ENCODE data around the gene NDUFS6.

Gene NDUFS6

DNA sequence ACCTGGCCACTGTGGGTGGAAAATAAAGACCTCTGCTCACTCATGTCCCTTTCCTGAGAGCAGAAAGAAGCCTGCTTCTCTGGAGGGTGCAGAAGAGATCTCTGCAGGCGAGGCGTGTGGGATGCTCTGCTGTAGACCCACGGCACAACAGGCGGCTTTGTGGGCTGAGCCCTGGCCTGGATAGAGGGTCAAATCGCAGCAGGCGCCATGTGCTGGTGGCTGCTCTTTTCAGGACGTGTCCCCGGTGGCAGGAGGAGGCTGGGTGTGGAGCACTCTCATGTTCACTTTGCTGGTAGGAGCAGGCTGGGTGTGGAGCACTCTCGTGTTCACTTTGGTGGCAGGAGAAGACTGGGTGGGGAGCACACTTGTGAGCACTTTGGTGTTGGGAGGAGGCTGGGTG, 46.4 kb downstream of the NDUFS6 start:
- Mint-ChIP-seq H3K36me3 (ENCODE audit: insufficient read depth) (no peaks in the 10 kb centered on the region), H3K27me3 (peaks cover 13 to 24% of the 10 kb centered on the region in 2 donors), H3K4me3 (no peak overlapping the region), H3K4me1 (ENCODE audit: low read depth in 2 of 2) (peaks cover 0 to 2% of the 10 kb centered on the region in 2 donors), H3K27ac (no peak overlapping the region), H3K9me3 (no peaks in the 10 kb centered on the region)
- ATAC-seq (replicated peaks) (no peak), DNase-seq (no peak)

DNA sequence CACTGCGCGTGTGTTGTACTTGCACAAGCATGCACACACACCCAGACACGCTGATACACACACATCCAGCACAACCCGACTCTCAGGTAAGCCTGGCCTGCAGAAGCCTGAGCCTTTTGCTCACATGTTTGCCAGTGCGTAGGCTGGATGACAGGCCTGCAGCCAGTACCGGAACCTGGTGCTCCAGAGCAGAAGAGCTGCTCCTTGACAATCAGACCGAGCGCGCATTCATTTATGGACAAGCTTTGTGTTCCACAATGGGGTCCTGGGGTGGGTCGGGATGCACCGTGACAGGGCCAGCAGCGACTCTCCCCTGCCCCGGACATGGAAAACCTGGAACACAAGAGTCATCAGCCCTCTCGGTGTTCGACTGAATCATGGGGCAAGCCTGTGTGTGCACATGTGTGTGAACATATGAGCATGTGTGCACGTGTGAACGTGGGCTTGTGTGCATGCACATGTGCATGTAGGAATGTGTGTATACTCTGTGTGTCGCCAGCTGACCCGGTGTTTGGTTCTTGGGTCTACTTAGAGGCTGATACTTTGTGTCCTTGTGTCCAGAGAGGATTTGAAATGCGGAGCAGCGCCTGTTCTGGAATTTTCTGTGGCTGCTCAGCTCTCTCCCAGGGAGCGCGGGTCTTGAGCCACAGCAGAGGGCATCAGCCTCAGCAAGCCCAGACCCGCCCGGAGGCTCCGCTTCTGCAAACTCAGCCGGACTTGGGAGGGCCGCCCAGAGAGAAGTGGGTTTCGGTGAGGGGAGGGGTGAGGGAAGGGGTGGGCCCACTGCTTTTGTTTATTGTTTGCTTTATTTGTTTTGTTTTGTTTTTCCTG, 49.3 kb downstream of the NDUFS6 start:
- H3K27ac Mint-ChIP-seq: no peak overlapping the region
- H3K27me3 Mint-ChIP-seq: peaks cover 36 to 53% of the 10 kb centered on the region in 2 donors
- H3K4me1 Mint-ChIP-seq (ENCODE audit: low read depth in 2 of 2): peaks cover 0 to 2% of the 10 kb centered on the region in 2 donors
- H3K9me3 Mint-ChIP-seq: no peaks in the 10 kb centered on the region
- ATAC-seq (replicated peaks) (no peak), DNase-seq (no peak)
- no peaks in the 10 kb centered on the region for H3K36me3 Mint-ChIP-seq (ENCODE audit: insufficient read depth)
- no peak overlapping the region for H3K4me3 Mint-ChIP-seq

DNA sequence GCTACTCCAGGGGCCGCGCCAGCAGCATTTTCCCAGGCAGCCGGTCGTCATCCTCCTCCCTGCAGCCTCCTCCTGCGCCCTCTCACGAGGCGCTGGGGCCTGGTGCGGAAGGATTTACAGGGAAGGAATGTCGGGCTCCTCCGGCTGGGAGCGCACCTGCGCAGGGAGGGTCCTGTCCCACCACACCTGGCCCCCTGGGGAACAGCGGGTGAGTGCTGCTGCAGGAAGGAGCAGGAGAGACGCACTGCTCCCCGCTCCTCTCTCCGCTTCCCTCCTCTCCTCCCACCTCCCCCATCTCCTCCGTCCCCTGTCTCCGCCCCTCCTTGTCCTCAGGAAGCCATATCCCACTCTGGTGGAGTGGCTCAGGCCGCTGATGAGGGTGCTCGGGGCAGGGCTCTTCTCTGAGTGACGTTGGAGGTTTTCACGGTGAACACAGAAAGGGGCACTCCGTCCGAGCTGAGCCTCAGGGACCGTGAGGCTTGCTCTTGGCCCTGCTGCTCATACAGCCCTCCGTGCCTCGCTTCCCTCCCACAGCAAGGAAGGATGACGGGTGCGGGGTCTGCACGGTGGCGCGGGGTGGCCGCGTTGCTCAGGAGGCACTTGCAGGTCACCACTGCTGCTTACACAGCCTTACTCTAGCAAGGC, 50.2 kb downstream of the NDUFS6 start:
- Mint-ChIP-seq H3K36me3 (ENCODE audit: insufficient read depth) (peaks cover 2% of the 10 kb centered on the region), H3K27me3 (peaks cover 43 to 62% of the 10 kb centered on the region in 2 donors), H3K27ac (no peak overlapping the region), H3K9me3 (no peaks in the 10 kb centered on the region), H3K4me1 (ENCODE audit: low read depth in 2 of 2) (peaks cover 0 to 2% of the 10 kb centered on the region in 2 donors), H3K4me3 (no peak overlapping the region)
- ATAC-seq (replicated peaks): no peak
- no peak for DNase-seq

DNA sequence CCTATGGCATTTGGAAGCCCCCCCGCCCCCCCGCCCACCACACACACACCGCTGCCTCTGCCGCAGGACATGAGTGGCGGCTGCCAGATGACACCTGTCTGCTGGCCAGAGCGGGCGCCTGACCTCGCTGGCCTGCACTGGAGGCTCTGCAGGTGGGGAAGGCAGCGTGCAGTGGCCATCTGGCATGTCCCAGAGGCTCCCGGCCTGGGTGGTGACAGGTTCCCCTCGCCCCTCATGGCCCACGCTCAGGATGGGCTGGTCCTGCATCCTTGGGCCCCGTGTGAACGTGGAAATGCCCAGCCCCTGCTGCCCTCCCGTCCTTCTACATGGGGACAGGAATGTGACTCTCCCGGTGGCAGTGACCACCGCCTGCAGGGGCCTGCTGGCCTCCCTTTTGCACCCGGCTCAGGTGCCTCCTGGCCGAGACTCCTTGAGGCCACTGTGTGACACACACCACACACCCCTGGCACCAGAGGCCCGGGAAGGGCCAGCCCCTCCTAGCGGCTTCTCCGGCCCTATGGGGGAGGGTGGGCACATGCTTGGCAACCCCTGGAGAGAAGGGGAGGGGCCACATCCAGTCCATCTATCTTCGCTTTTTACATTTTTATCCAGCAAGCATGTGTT, 51.2 kb downstream of the NDUFS6 start:
- no peak overlapping the region for H3K27ac Mint-ChIP-seq
- peaks cover 0 to 2% of the 10 kb centered on the region in 2 donors for H3K4me1 Mint-ChIP-seq (ENCODE audit: low read depth in 2 of 2)
- peaks cover 3% of the 10 kb centered on the region for H3K36me3 Mint-ChIP-seq (ENCODE audit: insufficient read depth)
- H3K4me3 Mint-ChIP-seq: no peak overlapping the region
- H3K9me3 Mint-ChIP-seq: no peaks in the 10 kb centered on the region
- peaks cover 40 to 63% of the 10 kb centered on the region in 2 donors for H3K27me3 Mint-ChIP-seq
- ATAC-seq (replicated peaks) (no peak), DNase-seq (no peak)

DNA sequence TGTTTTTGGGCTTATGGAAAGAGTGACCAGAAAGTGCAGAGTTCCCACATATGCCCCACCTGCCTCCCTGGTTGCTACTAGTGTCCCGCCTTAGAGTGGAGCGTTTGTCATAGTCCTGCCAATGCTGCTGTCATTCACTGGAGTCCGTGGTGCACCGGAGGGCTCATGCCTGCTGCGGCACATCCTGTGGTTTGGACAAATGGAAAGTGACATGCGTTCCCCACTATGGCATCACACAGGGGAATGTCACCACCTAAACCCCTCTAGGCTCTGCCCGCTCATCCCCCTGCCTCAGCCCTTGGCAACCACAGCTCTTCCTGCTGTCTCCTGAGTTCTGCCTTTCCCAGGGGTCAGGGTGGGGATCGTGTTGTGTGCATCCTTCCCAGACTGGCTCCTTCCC, 52.3 kb downstream of the NDUFS6 start:
- Mint-ChIP-seq H3K4me1 (ENCODE audit: low read depth in 2 of 2) (peaks cover 0 to 2% of the 10 kb centered on the region in 2 donors), H3K9me3 (no peaks in the 10 kb centered on the region), H3K27me3 (peaks cover 33 to 56% of the 10 kb centered on the region in 2 donors), H3K4me3 (no peak overlapping the region), H3K36me3 (ENCODE audit: insufficient read depth) (peaks cover 3% of the 10 kb centered on the region), H3K27ac (peak overlapping the region in 1 of 2 donors; percentile 33)
- ATAC-seq (replicated peaks) (no peak), DNase-seq (no peak)

DNA sequence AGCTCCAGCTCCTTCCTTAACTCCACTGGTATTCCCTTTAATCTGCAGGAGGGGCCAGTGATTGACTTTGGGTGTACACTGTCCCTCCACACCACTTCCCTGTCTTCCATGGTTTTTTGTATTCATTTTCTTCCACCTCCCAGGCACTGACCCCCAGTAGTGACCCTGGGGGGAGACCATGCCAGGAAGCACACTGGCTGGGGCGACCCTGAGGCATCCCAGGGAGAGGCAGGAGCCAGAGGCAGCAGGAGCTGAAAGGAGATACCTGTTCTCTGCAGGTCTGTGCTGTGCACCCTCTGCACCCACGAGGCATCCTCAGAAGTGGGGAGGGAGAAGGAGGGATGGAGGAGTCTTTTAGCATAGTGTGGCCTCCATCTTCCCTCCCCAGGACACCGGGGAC, 53.9 kb downstream of the NDUFS6 start:
- peaks cover 33 to 56% of the 10 kb centered on the region in 2 donors for H3K27me3 Mint-ChIP-seq

DNA sequence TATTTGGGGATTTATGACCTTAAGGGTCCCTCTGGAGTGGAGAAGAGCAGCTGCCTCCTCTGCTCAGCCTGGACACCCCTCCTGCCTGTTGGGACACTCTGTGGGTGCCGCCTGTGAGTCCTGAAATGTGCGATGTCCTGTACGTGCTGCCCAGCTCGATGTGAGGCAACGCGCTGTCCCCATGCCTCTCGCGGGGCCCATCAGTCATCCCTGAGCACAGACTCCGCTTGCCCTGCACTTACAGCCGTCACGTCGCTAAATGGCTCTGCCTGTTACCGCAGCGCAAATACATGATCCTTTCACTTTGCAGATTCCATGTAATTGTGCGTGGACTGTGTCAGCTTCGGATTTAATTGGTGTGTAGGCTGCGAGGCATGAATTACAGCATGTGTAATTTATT, 54.4 kb downstream of the NDUFS6 start:
- Mint-ChIP-seq H3K27me3 (peaks cover 33 to 56% of the 10 kb centered on the region in 2 donors), H3K27ac (no peak overlapping the region), H3K4me1 (ENCODE audit: low read depth in 2 of 2) (peaks cover 0 to 2% of the 10 kb centered on the region in 2 donors), H3K36me3 (ENCODE audit: insufficient read depth) (peaks cover 3% of the 10 kb centered on the region), H3K4me3 (no peak overlapping the region), H3K9me3 (no peaks in the 10 kb centered on the region)
- no peak for DNase-seq
- no peak for ATAC-seq (replicated peaks)

More for the DNA sequence above, 53.9 kb downstream of the NDUFS6 start:
- peaks cover 3% of the 10 kb centered on the region for H3K36me3 Mint-ChIP-seq (ENCODE audit: insufficient read depth)
- H3K27ac Mint-ChIP-seq: no peak overlapping the region
- DNase-seq: no peak
- no peaks in the 10 kb centered on the region for H3K9me3 Mint-ChIP-seq
- H3K4me3 Mint-ChIP-seq: no peak overlapping the region
- no peak for ATAC-seq (replicated peaks)
- H3K4me1 Mint-ChIP-seq (ENCODE audit: low read depth in 2 of 2): peaks cover 0 to 2% of the 10 kb centered on the region in 2 donors

DNA sequence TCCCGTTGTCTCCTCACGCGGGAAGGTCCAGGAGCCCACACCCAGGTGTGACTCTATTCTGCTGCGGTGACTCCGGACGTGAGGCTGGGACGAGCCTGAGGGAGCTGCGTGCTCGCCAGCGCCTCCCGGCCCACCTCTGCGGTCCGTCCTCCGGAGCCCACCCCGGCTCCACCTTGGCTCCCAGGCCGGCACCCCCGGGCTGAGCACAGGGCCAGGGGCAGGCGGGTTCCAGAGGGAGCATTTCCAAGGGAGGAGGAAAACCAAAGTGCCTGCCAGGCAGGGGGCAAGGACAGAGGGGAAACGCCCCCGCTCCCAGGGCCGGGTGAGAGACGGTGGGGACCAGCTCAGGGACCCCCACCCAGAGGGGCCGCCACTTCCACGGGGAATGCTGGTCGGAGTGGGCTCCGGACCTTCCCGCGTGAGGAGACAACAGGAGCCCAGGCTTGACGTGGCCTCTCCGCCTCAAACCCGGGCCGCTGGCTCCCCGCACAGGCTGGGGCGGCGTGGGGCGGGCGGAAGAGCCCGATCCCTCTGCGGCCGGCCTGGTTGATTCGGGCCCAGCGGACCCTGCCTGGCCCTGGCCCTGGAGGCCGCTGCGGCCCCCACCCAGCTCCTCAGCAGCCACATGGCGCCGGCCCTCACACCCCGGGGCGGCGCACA, 55.5 kb downstream of the NDUFS6 start:
- Mint-ChIP-seq H3K27me3 (peaks cover 40 to 53% of the 10 kb centered on the region in 2 donors), H3K9me3 (no peaks in the 10 kb centered on the region), H3K36me3 (ENCODE audit: insufficient read depth) (peaks cover 3% of the 10 kb centered on the region), H3K27ac (no peak overlapping the region), H3K4me1 (ENCODE audit: low read depth in 2 of 2) (no peaks in the 10 kb centered on the region), H3K4me3 (no peak overlapping the region)
- no peak for ATAC-seq (replicated peaks)
- no peak for DNase-seq

DNA sequence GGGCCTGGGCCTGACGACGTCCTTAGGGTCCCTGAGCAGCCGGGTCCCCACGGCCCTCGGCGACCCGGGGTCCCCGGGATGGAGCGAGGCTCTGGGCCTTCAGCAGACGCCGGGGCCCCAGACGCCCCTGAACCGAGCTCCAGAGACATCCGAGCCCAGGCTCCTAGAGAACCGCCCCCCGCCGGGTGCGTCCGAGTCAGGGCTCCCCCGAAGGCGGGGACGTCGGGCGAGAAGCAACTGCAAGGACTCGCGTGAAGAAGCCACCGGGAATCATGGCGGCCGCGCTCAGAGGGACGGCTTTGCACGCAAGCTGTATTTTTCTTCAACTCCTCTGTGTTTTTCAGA, 56.0 kb downstream of the NDUFS6 start:
- no peaks in the 10 kb centered on the region for H3K9me3 Mint-ChIP-seq
- ATAC-seq (replicated peaks) (no peak), DNase-seq (no peak)
- H3K27ac Mint-ChIP-seq: no peak overlapping the region
- peaks cover 3% of the 10 kb centered on the region for H3K36me3 Mint-ChIP-seq (ENCODE audit: insufficient read depth)
- no peaks in the 10 kb centered on the region for H3K4me1 Mint-ChIP-seq (ENCODE audit: low read depth in 2 of 2)
- peaks cover 44 to 54% of the 10 kb centered on the region in 2 donors for H3K27me3 Mint-ChIP-seq
- no peak overlapping the region for H3K4me3 Mint-ChIP-seq

DNA sequence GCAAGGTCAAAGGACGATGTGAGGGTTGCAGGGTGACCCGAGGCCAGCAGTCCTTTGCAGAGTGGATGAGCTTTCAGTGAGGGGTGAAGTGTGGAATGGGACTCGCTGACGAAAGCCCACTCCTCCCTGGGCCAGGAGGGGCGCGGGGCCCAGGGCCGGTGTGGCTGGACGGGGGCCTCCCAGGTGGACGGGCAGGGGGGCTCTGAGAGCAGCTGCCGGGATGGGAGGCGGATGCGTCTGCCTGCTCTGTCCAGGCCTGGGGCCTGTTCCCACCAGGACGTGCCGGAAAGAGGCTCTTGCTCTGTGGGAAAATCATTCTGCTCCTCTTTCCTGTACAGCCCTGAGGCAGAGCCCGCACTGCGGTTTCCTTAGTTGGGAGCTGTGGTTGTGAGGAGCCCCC, 57.2 kb downstream of the NDUFS6 start:
- Mint-ChIP-seq H3K27me3 (peaks cover 43 to 55% of the 10 kb centered on the region in 2 donors), H3K36me3 (ENCODE audit: insufficient read depth) (peaks cover 3% of the 10 kb centered on the region), H3K9me3 (no peaks in the 10 kb centered on the region), H3K4me1 (ENCODE audit: low read depth in 2 of 2) (no peaks in the 10 kb centered on the region), H3K4me3 (no peak overlapping the region), H3K27ac (no peak overlapping the region)
- DNase-seq: no peak
- no peak for ATAC-seq (replicated peaks)

DNA sequence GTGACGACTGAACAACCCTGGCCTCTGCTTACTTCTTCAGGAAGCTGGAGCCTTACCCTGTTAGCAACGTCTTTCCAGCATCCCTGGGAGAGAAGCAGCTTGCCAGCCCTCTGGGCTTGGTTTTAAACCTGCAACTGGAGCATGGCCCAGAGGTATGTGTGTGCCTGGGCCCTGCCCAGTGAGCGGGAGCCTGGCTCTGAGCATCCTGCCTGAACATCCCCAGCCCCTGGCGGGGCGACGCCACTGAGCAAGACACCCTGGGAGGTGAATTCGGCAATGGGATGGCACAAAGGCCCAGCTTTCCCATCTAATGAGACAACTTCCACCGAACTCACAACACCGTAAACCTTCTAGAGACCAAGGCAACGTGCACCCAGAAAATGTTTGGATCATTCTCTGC, 57.9 kb downstream of the NDUFS6 start:
- Mint-ChIP-seq H3K4me3 (no peak overlapping the region), H3K36me3 (ENCODE audit: insufficient read depth) (peaks cover 3% of the 10 kb centered on the region), H3K27ac (no peak overlapping the region), H3K27me3 (peaks cover 41 to 55% of the 10 kb centered on the region in 2 donors), H3K9me3 (no peaks in the 10 kb centered on the region), H3K4me1 (ENCODE audit: low read depth in 2 of 2) (no peaks in the 10 kb centered on the region)
- no peak for ATAC-seq (replicated peaks)
- no peak for DNase-seq

DNA sequence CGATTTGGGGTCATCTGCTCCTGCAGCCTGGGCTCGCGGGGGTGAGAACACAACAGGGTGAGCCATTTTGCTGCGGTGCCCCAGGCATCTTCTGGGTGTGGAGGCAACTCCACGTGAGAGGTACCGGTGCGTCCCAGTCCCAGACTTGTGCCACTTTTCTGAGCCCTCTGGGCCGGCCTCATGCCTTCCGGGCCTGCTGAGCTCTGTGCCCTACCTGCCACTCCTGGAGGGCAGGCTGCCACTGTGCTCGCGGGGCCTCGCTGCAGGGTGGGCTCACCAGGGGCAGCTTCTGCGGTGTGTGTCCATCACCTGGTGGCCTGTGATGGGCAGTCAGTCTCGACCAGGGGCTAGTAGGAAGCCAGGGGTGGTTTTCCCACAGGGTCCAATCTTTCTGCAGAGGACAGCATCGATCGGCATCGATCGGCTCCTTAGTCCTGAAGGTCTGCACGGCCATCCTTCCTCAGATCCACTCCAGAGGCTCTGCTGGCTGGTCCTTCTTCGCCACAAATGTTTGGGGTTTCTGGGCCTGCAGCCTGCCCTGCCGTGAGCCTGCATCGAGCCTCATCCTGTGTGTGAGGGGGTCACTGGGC, 58.9 kb downstream of the NDUFS6 start:
- H3K4me3 Mint-ChIP-seq: no peak overlapping the region
- no peaks in the 10 kb centered on the region for H3K9me3 Mint-ChIP-seq
- H3K27me3 Mint-ChIP-seq: peaks cover 46 to 55% of the 10 kb centered on the region in 2 donors
- H3K36me3 Mint-ChIP-seq (ENCODE audit: insufficient read depth): peaks cover 3% of the 10 kb centered on the region
- ATAC-seq (replicated peaks) (no peak), DNase-seq (no peak)
- no peaks in the 10 kb centered on the region for H3K4me1 Mint-ChIP-seq (ENCODE audit: low read depth in 2 of 2)
- no peak overlapping the region for H3K27ac Mint-ChIP-seq

DNA sequence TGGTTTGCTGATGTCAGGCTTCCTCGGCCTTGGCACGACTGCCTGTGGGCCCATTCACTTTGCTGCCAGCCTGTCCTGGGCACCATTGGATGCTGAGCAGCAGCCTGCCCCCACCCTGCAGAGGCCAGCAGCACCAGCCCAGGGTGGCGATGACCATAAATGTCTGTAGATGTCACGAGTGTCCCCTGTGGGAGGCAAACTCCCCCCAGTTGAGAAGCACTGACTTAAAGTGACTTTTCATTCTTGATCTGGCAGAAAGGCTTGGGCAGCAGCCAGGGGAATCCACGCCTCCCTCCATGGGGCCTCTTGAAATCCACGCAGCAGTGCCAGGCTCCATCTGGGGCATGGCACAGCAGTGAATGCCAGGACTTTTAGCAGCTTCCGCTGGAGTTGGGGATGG, 59.7 kb downstream of the NDUFS6 start:
- H3K27me3 Mint-ChIP-seq: peaks cover 47 to 55% of the 10 kb centered on the region in 2 donors
- H3K4me1 Mint-ChIP-seq (ENCODE audit: low read depth in 2 of 2): no peaks in the 10 kb centered on the region
- ATAC-seq (replicated peaks) (no peak), DNase-seq (no peak)
- H3K9me3 Mint-ChIP-seq: no peaks in the 10 kb centered on the region
- peaks cover 3% of the 10 kb centered on the region for H3K36me3 Mint-ChIP-seq (ENCODE audit: insufficient read depth)
- H3K27ac Mint-ChIP-seq: no peak overlapping the region
- H3K4me3 Mint-ChIP-seq: no peak overlapping the region

Data from effector memory CD8-positive, alpha-beta T cell (primary cell).